HT-29 (cell line): Measurements from ENCODE around the gene KLHL28. TPM values are rescaled to one million over a fixed set of nuclear protein-coding genes. Genes with fewer than 3 reads are reported as not detected.

ENCODE experiments used
- DNase-seq: peaks from one replicate; pipeline ENCODE4 v3.0.0-alpha.2; 2015; ENCODE audit warnings: low spot score
- total RNA-seq: library from RNA; depleted of rRNA; stranded (reverse); fragments of >200 nt; shearing (Covaris generic); gene quantifications from 2 replicates; pipeline ENCODE4 v1.2.3, GENCODE V29; 2014; rRNA removed

Gene KLHL28, protein sequence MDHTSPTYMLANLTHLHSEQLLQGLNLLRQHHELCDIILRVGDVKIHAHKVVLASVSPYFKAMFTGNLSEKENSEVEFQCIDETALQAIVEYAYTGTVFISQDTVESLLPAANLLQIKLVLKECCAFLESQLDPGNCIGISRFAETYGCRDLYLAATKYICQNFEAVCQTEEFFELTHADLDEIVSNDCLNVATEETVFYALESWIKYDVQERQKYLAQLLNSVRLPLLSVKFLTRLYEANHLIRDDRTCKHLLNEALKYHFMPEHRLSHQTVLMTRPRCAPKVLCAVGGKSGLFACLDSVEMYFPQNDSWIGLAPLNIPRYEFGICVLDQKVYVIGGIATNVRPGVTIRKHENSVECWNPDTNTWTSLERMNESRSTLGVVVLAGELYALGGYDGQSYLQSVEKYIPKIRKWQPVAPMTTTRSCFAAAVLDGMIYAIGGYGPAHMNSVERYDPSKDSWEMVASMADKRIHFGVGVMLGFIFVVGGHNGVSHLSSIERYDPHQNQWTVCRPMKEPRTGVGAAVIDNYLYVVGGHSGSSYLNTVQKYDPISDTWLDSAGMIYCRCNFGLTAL
- total RNA-seq, result 1.4 and 1.8 TPM in 2 replicates

- peak; percentile 94 for DNase-seq
Measured at GRCh38 chr14:44961554-44962333, at the start of gene KLHL28, which contains the start of gene TOGARAM1. Gene KLHL28 (minus strand): TSS chr14:44961947. CDS start chr14:44945928, 16,019 bp downstream. Gene TOGARAM1 (plus strand): TSS chr14:44962190. CDS start chr14:44962422, 232 bp downstream.

GRCh38 chr14:45003924-45004323, 42.2 kb upstream of the KLHL28 start:
- no peak for DNase-seq

DNA sequence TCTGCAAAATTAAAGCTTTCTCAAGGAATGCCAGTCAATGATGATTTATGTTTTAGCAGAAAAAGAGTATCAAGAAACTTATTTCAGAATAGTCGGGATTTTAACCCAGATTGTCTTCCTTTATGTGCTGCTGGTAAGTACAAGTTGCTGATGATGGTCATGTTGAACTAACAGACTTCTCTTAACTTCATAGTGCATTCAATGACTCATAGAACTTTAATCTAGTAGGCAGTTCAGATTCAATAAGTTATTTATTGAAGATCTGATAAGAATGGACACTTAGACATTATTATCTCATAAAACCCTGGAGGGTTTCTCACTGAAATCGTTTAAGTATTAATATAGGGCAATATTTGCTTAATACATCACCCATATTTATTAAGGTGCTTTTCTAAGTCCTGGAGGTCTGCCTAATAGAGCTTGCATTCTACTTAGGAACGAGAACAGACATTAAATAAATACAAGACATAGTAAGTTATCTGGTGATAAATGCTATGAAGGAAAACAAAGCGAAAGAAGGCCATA, 34.1 kb upstream of the KLHL28 start:
- DNase-seq, result peak; percentile 47

DNA sequence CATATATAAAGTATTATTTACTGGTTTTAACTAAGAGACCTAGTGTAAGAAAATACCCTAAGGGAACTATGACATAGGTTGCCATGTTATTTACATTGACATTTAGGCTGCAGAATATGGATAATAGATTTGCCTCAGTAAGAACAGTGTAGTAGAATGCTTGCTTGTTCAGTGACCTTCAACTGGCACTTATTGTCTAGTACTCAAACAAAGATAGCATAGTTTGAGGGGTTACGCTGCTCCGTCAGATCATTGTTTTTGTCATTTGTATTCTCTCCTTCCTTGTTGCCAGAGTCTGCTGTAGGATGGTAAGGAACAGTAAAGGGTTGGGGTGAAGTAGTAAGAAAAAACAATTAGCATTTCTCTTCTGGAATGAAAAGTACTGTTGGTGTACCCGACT, 33.4 kb upstream of the KLHL28 start:
- DNase-seq, result no peak

DNA sequence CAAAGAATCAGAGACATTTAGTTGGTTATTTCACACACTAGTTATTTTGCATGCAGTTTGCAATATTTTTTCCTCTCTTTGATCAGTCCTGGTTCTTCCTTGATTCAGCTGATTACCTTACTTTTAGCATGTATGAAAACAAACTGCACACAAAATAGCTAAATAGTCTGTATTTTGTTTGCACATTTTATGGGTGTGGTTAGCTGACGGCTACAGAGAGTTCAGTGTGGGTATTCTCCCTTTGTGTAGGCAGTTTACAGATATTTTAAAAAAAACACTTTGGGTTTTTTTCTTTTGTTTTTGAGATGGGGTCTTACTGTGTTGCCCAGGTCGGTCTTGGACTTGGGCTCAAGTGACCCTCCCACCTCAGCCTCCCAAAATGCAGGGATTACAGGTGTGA, 28.8 kb upstream of the KLHL28 start:
- no peak for DNase-seq

DNA sequence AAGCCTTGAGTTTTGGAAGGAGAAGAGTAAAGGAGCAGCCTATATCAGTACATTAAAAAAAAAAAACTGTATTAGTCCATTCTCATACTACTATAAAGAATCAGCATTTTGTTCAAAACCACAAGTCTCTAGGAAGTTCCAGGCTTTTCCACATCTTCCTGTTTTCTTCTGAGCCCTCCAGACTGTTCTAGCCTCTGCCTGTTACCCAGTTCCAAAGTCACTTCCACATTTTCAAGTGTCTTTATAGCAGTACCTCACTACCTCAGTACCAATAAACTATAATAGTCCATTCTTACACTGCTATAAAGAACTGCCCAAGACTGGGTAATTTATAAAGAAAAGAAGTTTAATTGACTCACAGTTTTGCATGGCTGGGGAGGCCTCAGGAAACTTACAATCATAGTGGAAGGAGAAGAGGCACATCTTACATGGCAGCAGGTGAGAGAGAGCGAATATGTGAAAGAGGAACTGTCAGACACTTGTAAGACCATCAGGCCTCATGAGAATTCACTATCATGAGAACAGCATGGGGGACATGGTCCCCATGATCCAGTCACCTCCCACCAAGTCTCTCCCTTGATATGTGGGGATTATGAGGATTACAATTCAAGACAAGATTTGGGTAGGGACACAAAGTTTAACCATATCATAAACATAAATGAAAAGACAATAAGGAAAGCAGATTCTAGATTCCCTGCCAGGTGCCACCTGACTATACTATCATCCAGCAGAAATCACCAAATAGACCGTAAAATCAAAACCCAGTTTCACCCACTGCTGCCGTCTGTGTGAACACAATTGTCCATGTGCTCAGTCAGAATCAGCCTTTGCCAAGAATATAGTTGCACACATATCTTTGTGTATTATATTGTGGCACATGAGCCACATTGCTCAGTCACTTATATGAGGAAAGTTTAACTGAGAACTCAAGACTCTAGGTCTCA, 28.0 kb upstream of the KLHL28 start:
- no peak for DNase-seq

DNA sequence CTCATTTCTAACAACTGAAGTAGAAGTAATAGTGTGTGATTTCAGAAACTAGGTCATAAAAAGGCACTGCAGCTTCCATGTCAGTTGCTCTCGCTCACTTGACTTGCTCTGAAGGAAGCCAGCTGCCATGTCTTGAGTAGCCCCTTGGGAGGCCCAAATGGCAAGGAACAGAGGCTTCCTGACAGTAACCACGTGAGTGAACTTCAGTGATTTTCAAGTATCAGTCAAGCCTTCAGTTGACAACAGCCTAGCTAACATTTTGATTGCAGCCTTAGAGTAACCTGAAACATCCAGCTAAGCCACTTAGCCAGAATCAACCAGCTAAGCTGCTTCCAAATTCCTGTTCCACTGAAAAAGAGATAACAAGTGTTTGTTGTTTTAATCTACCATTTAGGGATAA, 26.9 kb upstream of the KLHL28 start:
- DNase-seq, result no peak

DNA sequence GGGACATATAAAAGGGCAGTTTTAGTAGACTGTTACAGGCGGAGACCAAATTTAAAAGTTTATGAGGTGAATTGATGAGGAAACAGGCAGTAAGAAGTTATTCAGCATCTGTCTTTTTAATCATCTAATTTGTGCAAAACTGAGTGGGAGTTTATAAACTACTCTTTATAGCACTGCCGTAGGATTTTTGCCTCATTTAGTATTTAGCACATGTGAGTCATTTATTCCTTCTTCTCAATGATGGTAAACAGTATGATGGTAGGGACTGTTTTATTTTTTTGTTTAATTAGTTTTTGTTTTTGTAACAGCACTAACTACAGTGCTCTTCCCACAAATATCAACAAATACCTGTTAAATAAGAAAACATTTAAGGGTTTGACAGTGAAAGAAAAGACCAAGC, 20.8 kb upstream of the KLHL28 start:
- no peak for DNase-seq

DNA sequence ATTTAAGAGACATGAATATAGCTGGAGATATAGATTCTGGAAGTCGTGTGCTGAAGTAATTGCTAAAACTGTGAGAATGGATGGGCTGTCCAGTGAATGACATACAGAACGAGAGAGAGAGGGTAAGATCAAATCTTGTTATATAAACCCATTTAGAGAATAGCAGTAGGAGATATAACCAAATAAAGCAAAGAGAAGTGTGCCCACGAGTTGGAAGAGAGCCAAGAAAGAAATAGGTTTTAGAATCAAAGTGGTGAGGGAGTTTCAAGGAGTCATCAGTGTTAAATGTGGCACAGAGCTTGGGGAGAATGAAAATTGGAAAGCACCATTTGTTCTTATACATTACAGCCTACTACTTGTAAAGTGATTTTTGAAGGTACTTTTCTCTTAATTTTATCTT, 19.5 kb upstream of the KLHL28 start:
- DNase-seq, result no peak

DNA sequence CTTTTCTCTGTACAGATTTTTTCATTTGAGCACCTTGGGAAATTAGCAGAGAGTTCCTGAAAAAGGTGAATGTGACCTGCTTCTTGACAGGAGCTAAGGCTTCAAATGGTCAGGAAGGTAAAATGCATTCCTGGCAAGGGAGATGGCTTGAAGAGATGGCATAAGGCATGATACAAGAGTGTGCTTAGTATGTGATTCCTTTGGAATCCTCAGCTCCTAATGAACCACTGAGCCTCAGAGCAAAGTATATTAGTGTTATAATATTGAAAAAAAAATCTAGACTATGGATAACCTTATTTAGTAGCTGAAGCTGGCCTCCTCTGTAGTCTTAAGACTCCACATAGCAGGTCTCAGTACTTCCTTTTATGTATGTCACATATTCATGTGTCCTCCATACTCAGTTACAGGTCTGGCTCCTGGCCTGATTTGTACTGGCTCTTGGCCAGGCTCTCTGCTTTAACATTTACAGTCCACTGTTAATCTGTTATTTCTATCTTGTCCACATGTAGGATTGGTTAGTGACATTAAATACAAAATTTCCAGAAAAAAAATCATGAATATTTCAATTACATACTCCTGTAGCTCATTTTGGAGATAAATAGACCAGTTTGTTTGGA, 18.1 kb upstream of the KLHL28 start:
- no peak for DNase-seq

GRCh38 chr14:44979273-44979672, 17.5 kb upstream of the KLHL28 start:
- DNase-seq, result no peak

GRCh38 chr14:44971459-44971858, 9.7 kb upstream of the KLHL28 start:
- no peak for DNase-seq

DNA sequence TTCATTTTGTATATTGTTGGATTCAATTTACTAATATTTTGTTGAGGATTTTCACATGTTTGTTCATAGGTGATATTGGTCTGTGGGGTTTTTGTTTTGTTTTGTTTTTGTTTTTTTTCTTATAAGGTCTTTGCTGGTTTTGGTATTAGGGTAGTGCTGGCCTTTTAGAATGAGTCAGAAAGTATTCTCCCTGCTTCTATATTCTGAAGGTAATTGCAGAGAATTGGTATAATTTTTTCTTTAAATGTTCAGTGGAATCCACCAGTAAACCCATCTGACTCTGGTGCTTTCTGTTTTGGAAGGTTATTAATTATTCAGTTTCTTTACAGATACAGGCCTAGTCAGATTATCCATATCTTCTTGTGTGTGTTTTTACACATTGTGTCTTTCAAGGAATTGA, 9.2 kb upstream of the KLHL28 start:
- DNase-seq, result no peak

DNA sequence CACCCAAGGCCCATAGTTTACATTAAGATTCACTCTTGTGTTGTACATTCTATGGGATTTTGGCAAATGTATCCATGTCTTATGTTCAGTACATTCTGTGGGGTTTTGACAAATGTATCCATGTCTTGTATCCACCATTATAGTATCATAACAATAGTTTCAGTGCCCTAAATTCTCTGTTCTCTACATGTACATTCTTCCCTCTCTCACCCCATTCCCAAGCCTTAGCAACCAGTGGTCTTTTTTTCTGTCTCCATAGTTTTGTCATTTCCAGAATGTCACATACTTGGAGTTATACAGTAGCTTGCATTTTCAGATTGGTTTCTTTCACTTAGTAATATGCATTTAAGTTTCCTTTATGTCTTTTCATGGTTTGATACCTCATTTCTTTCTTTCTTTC, 7.0 kb upstream of the KLHL28 start:
- DNase-seq, result no peak

- no peak for DNase-seq
Measured at GRCh38 chr14:44966601-44967336, 5.0 kb upstream of the KLHL28 start.

GRCh38 chr14:44963775-44964380, 2.1 kb upstream of the KLHL28 start:
- DNase-seq, result peak; percentile 27

DNA sequence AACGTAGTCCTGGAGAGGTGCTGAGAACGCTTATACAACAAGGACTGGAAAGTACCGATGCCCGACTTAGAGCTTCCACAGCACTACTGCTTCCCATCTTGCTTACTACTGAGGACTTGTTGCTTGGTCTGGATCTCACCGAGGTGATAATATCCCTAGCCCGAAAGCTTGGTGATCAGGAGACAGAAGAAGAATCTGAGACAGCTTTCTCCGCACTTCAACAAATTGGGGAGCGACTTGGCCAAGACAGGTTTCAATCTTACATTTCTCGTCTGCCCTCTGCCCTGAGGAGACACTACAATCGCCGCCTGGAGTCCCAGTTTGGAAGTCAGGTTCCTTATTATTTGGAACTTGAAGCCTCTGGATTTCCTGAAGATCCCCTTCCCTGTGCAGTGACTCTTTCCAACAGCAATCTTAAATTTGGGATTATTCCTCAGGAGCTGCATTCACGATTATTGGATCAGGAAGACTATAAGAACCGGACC, 1.3 kb upstream of the KLHL28 start:
- peak; percentile 49 for DNase-seq

DNA sequence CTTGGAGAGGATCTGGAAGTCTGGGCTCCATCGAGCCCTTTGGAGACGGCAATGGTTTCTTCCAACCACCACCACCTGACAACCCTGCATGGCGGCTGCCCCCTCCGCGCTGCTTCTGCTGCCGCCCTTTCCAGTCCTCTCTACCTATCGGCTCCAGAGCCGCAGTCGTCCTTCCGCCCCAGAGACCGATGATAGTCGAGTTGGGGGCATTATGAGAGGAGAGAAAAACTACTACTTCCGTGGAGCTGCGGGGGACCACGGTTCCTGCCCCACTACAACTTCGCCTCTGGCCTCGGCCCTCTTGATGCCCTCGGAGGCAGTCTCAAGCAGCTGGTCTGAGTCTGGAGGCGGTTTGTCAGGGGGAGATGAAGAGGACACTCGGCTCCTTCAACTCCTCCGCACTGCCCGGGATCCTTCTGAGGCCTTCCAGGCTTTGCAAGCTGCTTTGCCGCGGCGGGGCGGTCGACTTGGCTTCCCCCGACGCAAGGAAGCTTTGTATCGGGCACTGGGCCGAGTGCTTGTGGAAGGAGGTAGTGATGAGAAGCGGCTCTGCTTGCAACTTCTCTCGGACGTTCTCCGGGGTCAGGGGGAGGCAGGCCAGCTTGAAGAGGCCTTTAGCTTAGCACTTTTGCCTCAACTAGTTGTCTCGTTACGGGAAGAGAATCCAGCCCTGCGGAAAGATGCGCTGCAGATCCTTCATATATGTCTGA, 742 bp upstream of the KLHL28 start:
- DNase-seq, result peak; percentile 45

- peak; percentile 54 for DNase-seq
Measured at GRCh38 chr14:44961151-44961553, 595 bp downstream of the KLHL28 start.
